ENCODE measurements around the gene LCN10. TPM values are rescaled to one million over a fixed set of nuclear protein-coding genes. Genes with fewer than 3 reads are reported as not detected.

The LCN10 gene
- total and polyA plus RNA-seq, 2 of the 13 experiments (the other 11 are each of a cell fraction or from before 2014, with no cell fraction given), result 0.53 to 0.61 TPM

DNA sequence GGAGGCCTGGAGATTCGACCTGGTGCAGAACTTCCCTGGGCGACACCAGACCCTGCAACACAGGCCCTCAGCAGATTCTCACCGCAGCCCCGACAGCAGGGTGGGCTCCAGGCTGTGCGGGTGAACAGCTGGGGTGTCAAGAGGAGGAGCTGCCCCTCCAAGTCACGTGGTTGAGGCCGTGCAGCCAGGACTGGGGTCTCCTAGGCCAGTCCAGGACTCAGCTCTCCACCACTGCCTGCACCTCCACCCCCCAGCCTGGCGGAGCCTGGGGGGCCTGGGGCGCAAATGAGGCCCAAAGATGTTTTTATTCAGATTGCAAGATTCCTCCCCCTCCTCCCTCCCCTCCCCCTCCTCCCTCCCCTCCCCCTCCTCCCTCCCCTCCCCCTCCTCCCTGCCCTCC, 46.2 kb downstream of the LCN10 start (continued):
- TF ChIP-seq E2F2 (CRISPR knock-in tag; IDR thresholded peaks at IDR 0.05; ENCODE audit: borderline replicate concordance), result no peak
- TF ChIP-seq ZMAT3 (CRISPR knock-in tag; conservative IDR thresholded peaks at IDR 0.05), result no peak
- no peak for TF ChIP-seq ZNF44 (CRISPR knock-in tag; IDR thresholded peaks at IDR 0.05)
- TF ChIP-seq ERF (CRISPR knock-in tag; IDR thresholded peaks at IDR 0.05), result no peak
- no peak for TF ChIP-seq ZNF567 (CRISPR knock-in tag; IDR thresholded peaks at IDR 0.05; ENCODE audit: borderline replicate concordance)
- no peak for TF ChIP-seq MYNN (CRISPR knock-in tag; IDR thresholded peaks at IDR 0.05; ENCODE audit: low read depth)
- TF ChIP-seq ZNF530 (CRISPR knock-in tag; IDR thresholded peaks at IDR 0.05; ENCODE audit: low read depth), result no peak
- TF ChIP-seq MBNL3 (CRISPR knock-in tag; conservative IDR thresholded peaks at IDR 0.05), result no peak
- TF ChIP-seq ZNF83 (CRISPR knock-in tag; IDR thresholded peaks at IDR 0.05; ENCODE audit: borderline replicate concordance), result no peak
- TF ChIP-seq ZNF607 (CRISPR knock-in tag; IDR thresholded peaks at IDR 0.05; ENCODE audit: borderline replicate concordance), result 0 out of 2 replicates have a peak, but pooled peaks have one; percentile 15
- peak; percentile 23; the same call in 1 of the 2 replicates for TF ChIP-seq RAD51 (IDR thresholded peaks at IDR 0.05; ENCODE audit: borderline replicate concordance)
- no peak for TF ChIP-seq HHEX (CRISPR knock-in tag; IDR thresholded peaks at IDR 0.05)

- Histone ChIP-seq H4K20me1 (ENCODE audit: insufficient read depth, low read length) (no peaks in the 10 kb centered on the region), H3K4me3 (replicated peaks in 1 of 3; ENCODE audit: insufficient read depth in 1 of 3, low read depth in 2 of 3, low read length in 3 of 3) (peak overlapping the region in 1 of 3 experiments; percentile 41; a peak in 1 of 6 replicates), H3K9ac (ENCODE audit: insufficient read depth, low read depth, low read length) (0 out of 2 replicates have a peak overlapping the region, but pooled peaks have one; percentile 3), H3K4me1 (ENCODE audit: insufficient read depth, low read length) (peaks cover 86% of the 10 kb centered on the region), H3K9me3 (ENCODE audit: low read length) (no peaks in the 10 kb centered on the region), H3K4me2 (ENCODE audit: low read depth, low read length) (peak overlapping the region; percentile 36; the same call in 1 of the 2 replicates), H3K27ac (ENCODE audit: extremely low read length, insufficient read depth, low read length) (no peak overlapping the region), H3K27me3 (ENCODE audit: control insufficient read depth in 1 of 2, insufficient read depth in 2 of 2, low read length in 2 of 2) (peaks cover 13 to 37% of the 10 kb centered on the region in 2 experiments; a peak in 4 of 5 replicates), H2AFZ (ENCODE audit: low read length) (no peak overlapping the region), H3K79me2 (ENCODE audit: insufficient read depth, low read length) (no peaks in the 10 kb centered on the region), H3K36me3 (replicated peaks in 1 of 2; ENCODE audit: control insufficient read depth in 1 of 2, insufficient read depth in 2 of 2, low read length in 2 of 2) (no peaks in the 10 kb centered on the region)
- ChIA-PET CTCF (ENCODE audit: low intra/inter-chr PET ratio, low total read pairs) (no interaction called here), POLR2A (no interaction called here)
- in situ Hi-C loops (cut with HindIII; ENCODE audit: extremely low pct_ligation_motif_present, low pct_unique_long_range_greater_than_20kb), result no loop called here
- no TSS peak for BruUV-seq (replicated peaks)
- 55% methylated on average over 8 of the region's 23 CpGs for WGBS (ENCODE audit: low lambda C conversion rate)
- FAIRE-seq (no peak), DNase-seq (ENCODE audit: low spot score) (no peak), ATAC-seq (no peak)
- intact Hi-C loops (cut with micrococcal nuclease; ENCODE audit: unreplicated experiment), result no loop called here
- TF ChIP-seq U2AF1 (optimal IDR thresholded peaks at IDR 0.05; ENCODE audit: low read depth, low read length) (no peak), ZNF788 (CRISPR knock-in tag; IDR thresholded peaks at IDR 0.05; ENCODE audit: borderline replicate concordance) (no peak), ZBTB38 (CRISPR knock-in tag; IDR thresholded peaks at IDR 0.05) (0 out of 2 replicates have a peak, but pooled peaks have one; percentile 51)
- TF ChIP-seq, protein P1, sequence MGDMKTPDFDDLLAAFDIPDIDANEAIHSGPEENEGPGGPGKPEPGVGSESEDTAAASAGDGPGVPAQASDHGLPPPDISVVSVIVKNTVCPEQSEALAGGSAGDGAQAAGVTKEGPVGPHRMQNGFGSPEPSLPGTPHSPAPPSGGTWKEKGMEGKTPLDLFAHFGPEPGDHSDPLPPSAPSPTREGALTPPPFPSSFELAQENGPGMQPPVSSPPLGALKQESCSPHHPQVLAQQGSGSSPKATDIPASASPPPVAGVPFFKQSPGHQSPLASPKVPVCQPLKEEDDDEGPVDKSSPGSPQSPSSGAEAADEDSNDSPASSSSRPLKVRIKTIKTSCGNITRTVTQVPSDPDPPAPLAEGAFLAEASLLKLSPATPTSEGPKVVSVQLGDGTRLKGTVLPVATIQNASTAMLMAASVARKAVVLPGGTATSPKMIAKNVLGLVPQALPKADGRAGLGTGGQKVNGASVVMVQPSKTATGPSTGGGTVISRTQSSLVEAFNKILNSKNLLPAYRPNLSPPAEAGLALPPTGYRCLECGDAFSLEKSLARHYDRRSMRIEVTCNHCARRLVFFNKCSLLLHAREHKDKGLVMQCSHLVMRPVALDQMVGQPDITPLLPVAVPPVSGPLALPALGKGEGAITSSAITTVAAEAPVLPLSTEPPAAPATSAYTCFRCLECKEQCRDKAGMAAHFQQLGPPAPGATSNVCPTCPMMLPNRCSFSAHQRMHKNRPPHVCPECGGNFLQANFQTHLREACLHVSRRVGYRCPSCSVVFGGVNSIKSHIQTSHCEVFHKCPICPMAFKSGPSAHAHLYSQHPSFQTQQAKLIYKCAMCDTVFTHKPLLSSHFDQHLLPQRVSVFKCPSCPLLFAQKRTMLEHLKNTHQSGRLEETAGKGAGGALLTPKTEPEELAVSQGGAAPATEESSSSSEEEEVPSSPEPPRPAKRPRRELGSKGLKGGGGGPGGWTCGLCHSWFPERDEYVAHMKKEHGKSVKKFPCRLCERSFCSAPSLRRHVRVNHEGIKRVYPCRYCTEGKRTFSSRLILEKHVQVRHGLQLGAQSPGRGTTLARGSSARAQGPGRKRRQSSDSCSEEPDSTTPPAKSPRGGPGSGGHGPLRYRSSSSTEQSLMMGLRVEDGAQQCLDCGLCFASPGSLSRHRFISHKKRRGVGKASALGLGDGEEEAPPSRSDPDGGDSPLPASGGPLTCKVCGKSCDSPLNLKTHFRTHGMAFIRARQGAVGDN (CRISPR knock-in tag; IDR thresholded peaks at IDR 0.05), result peak; percentile 42; the same call in 1 of the 2 replicates
- TF ChIP-seq, protein P2, sequence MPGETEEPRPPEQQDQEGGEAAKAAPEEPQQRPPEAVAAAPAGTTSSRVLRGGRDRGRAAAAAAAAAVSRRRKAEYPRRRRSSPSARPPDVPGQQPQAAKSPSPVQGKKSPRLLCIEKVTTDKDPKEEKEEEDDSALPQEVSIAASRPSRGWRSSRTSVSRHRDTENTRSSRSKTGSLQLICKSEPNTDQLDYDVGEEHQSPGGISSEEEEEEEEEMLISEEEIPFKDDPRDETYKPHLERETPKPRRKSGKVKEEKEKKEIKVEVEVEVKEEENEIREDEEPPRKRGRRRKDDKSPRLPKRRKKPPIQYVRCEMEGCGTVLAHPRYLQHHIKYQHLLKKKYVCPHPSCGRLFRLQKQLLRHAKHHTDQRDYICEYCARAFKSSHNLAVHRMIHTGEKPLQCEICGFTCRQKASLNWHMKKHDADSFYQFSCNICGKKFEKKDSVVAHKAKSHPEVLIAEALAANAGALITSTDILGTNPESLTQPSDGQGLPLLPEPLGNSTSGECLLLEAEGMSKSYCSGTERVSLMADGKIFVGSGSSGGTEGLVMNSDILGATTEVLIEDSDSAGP (CRISPR knock-in tag; IDR thresholded peaks at IDR 0.05; ENCODE audit: borderline replicate concordance), result 0 out of 2 replicates have a peak, but pooled peaks have one; percentile 4
Observed at GRCh38 chr9:136695955-136696354, 46.8 kb downstream of the LCN10 start.
